Upper lobe of right lung (tissue), 1 donor: ENCODE measurements around the gene DCTN3. TPM values are rescaled to one million over a fixed set of nuclear protein-coding genes. Genes with fewer than 3 reads are reported as not detected.
A peak's percentile ranks its signal among the peaks of the same experiment; 100 is the strongest.

Experiments used
- ATAC-seq: fragments of 200-7000 bp; cut with Tn5 transposase; one replicate; pipeline ENCODE4 v1.9.1; 2020; ENCODE audit warnings: mild to moderate bottlenecking, moderate library complexity
- DNase-seq: peaks from one replicate; pipeline ENCODE4 v3.0.0-alpha.2; 2020
- H3K27ac ChIP-seq: fragments of 200-600 bp; one replicate; pipeline ENCODE4 v1.8.0; 2022
- H3K27me3 ChIP-seq: fragments of 200-600 bp; one replicate; pipeline ENCODE4 v1.8.0; 2022; ENCODE audit warnings: mild to moderate bottlenecking
- H3K36me3 ChIP-seq: fragments of 200-600 bp; one replicate; pipeline ENCODE4 v1.8.0; 2022
- H3K4me1 ChIP-seq: fragments of 200-600 bp; one replicate; pipeline ENCODE4 v1.8.0; 2022
- H3K4me3 ChIP-seq: fragments of 200-600 bp; one replicate; pipeline ENCODE4 v1.8.0; 2022; ENCODE audit warnings: mild to moderate bottlenecking
- H3K9me3 ChIP-seq: fragments of 200-600 bp; one replicate; pipeline ENCODE4 v1.8.0; 2022
- intact Hi-C: fragments of 100-400 bp; cut with DNase I; formaldehyde crosslinking; loops from one replicate; pipeline ENCODE4 v1.11.0; 2022
- total RNA-seq: library from RNA; stranded (reverse); fragmentation: NEBNext Ultra II Directional; extraction: Animal tissue kit (Norgen Biotek cat#: 25700); gene quantifications from one replicate; pipeline ENCODE4 v1.2.1, GENCODE V29; 2021
- TF ChIP-seq, protein P1 (sequence below): fragments of 200-600 bp; IDR thresholded peaks from one replicate; pipeline ENCODE4 v1.8.0; 2022; ENCODE audit warnings: antibody characterized with exemption
- donor health status: DM: no; HTN: yes; CAD: no; lungs with severe emphysema.

The DCTN3 gene
- total RNA-seq, 1 donor from 2014 or later = 59.3 TPM

DNA sequence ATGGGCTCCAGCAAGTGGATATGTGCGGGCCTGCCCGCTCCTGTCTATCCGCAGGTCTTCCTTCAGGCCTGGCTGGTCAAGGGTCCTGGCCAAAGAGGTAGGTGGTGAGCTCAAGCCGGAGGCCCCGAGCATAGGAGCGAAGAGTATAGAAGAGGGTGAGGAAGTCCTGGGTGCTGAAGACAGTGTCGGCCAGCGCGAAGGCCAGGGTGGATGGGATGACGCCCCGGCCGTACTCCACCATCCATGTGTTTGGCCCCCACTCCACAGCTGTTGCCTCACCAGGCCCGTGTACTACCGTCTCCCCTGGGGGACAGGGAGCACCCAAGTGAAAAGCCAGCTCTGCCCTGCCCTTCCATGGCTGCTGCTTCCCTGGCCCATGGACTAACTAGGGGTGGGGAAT is 15.3 kb upstream of the DCTN3 start:
- intact Hi-C loops = no loop called here
- Histone ChIP-seq H3K27ac (no peak overlapping the region), H3K4me1 (peaks cover 17% of the 10 kb centered on the region), H3K9me3 (no peaks in the 10 kb centered on the region), H3K36me3 (peaks cover 10% of the 10 kb centered on the region), H3K4me3 (no peak overlapping the region), H3K27me3 (no peaks in the 10 kb centered on the region)
- TF ChIP-seq, protein P1, sequence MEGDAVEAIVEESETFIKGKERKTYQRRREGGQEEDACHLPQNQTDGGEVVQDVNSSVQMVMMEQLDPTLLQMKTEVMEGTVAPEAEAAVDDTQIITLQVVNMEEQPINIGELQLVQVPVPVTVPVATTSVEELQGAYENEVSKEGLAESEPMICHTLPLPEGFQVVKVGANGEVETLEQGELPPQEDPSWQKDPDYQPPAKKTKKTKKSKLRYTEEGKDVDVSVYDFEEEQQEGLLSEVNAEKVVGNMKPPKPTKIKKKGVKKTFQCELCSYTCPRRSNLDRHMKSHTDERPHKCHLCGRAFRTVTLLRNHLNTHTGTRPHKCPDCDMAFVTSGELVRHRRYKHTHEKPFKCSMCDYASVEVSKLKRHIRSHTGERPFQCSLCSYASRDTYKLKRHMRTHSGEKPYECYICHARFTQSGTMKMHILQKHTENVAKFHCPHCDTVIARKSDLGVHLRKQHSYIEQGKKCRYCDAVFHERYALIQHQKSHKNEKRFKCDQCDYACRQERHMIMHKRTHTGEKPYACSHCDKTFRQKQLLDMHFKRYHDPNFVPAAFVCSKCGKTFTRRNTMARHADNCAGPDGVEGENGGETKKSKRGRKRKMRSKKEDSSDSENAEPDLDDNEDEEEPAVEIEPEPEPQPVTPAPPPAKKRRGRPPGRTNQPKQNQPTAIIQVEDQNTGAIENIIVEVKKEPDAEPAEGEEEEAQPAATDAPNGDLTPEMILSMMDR = no peak
- ATAC-seq = no peak
- no peak for DNase-seq

GRCh38 chr9:34634551-34635248 is 14.4 kb upstream of the DCTN3 start:
- H3K4me3 ChIP-seq = no peak overlapping the region
- H3K4me1 ChIP-seq = peaks cover 17% of the 10 kb centered on the region
- no peak for ATAC-seq
- TF ChIP-seq, protein P1 = no peak
- H3K27me3 ChIP-seq = peaks cover 3% of the 10 kb centered on the region
- no peak for DNase-seq
- intact Hi-C loops = no loop called here
- H3K36me3 ChIP-seq = peaks cover 10% of the 10 kb centered on the region
- H3K9me3 ChIP-seq = no peaks in the 10 kb centered on the region
- no peak overlapping the region for H3K27ac ChIP-seq

DNA sequence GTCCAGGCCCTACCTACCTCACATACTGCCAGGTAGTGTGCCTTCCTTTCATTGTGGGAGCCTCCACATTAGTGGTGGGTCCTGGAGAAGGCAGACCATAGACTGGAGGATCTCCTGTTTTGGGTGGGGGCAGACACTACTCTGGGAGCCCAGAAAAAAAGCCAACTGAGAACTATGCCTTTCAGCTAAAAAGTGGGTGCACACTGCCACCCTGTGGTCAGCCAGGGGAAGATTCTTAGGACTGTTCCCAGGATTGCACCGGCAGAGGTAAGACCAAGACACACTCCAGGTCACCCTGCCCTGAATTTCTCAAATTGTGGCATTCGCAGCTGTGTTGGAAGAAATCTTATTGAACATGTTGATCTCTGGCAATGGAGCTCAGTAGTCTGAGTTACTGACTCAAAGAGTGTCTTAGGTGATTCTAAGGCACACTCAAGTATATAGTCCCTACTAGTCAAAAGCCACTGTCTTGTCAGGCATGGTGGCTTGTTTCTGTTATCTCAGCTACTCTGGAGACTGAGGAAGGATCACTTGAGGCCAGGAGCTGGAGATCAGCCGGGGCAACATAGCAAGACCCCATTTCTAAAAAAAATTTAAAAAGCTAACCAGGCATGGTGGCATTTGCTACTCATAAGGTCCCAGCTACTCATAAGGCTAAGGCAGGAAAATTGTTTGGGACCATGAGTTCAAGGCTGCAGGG is 13.7 kb upstream of the DCTN3 start:
- Histone ChIP-seq H3K4me3 (no peak overlapping the region), H3K36me3 (peaks cover 10% of the 10 kb centered on the region), H3K27me3 (peaks cover 10% of the 10 kb centered on the region), H3K27ac (no peak overlapping the region), H3K4me1 (peaks cover 21% of the 10 kb centered on the region), H3K9me3 (no peaks in the 10 kb centered on the region)
- ATAC-seq = peak; percentile 53
- DNase-seq = no peak
- TF ChIP-seq, protein P1 = peak; percentile 85
- intact Hi-C loops = no loop called here

DNA sequence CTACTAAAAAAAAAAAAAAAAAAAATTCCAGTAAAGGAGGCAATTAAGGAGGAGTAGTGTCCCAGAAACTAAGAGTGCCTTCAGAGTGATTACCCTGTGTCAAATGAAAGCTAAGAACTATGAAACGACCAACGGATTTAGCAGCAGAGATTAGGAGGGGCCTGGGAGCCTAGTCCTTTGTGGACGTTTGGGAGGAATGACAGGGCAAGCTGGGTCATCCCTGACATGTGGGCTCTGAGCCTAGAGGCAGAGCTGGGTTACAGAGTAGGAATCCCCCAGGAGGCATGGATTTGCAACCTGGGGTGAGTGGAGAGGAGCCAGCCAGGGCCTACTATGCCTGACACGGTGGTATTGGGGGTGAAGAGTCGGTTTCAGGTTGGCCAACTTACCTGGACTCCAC is 12.9 kb upstream of the DCTN3 start:
- DNase-seq (no peak), ATAC-seq (no peak)
- Histone ChIP-seq H3K4me1 (peaks cover 20% of the 10 kb centered on the region), H3K27ac (no peak overlapping the region), H3K27me3 (peaks cover 18% of the 10 kb centered on the region), H3K36me3 (peaks cover 10% of the 10 kb centered on the region), H3K4me3 (no peak overlapping the region), H3K9me3 (no peaks in the 10 kb centered on the region)
- TF ChIP-seq, protein P1 = no peak
- intact Hi-C loops = no loop called here

GRCh38 chr9:34630402-34631154 is 10.3 kb upstream of the DCTN3 start:
- peaks cover 44% of the 10 kb centered on the region for H3K27me3 ChIP-seq
- peaks cover 9% of the 10 kb centered on the region for H3K36me3 ChIP-seq
- TF ChIP-seq, protein P1 = no peak
- no peak overlapping the region for H3K4me3 ChIP-seq
- H3K9me3 ChIP-seq = no peaks in the 10 kb centered on the region
- H3K27ac ChIP-seq = no peak overlapping the region
- ATAC-seq (no peak), DNase-seq (no peak)
- peaks cover 12% of the 10 kb centered on the region for H3K4me1 ChIP-seq
- intact Hi-C loops = no loop called here
